Adipocyte (in vitro differentiated cells): ENCODE measurements around the gene CYP4Z1.
A peak's percentile ranks its signal among the peaks of the same experiment; 100 is the strongest.
"Not testable (repeated sequence)": the region's sequence is repeated elsewhere in the genome, so short reads cannot be mapped to it uniquely, and the experiment has no call there.

Experiments
- DNase-seq: peaks from one replicate; pipeline ENCODE4 v3.0.0-alpha.2; 2015; ENCODE audit warnings: low read depth
- H3K27me3 ChIP-seq: replicated peaks from 2 replicates; pipeline ENCODE4 v1.7.0; 2013; ENCODE audit warnings: mild to moderate bottlenecking, low read length, moderate library complexity; ENCODE audit not compliant: control insufficient read depth, insufficient read depth
- H3K36me3 ChIP-seq: 2 replicates; pipeline ENCODE4 v1.7.0; 2013; ENCODE audit warnings: low read length, mild to moderate bottlenecking, moderate library complexity; ENCODE audit not compliant: control insufficient read depth, insufficient read depth, severe bottlenecking
- H3K4me1 ChIP-seq: 2 replicates; pipeline ENCODE4 v1.7.0; 2013; ENCODE audit warnings: mild to moderate bottlenecking, low read length, moderate library complexity; ENCODE audit not compliant: control insufficient read depth, insufficient read depth
- H3K4me3 ChIP-seq: 2 replicates; pipeline ENCODE4 v1.7.0; 2013; ENCODE audit warnings: mild to moderate bottlenecking, low read length, moderate library complexity
- H3K9ac ChIP-seq: 2 replicates; pipeline ENCODE4 v1.7.0; 2013; ENCODE audit warnings: mild to moderate bottlenecking, low read length, moderate library complexity
- H3K9me3 ChIP-seq: 2 replicates; pipeline ENCODE4 v1.7.0; 2013; ENCODE audit warnings: mild to moderate bottlenecking, low read length, moderate library complexity; ENCODE audit not compliant: control insufficient read depth

Gene CYP4Z1

DNA sequence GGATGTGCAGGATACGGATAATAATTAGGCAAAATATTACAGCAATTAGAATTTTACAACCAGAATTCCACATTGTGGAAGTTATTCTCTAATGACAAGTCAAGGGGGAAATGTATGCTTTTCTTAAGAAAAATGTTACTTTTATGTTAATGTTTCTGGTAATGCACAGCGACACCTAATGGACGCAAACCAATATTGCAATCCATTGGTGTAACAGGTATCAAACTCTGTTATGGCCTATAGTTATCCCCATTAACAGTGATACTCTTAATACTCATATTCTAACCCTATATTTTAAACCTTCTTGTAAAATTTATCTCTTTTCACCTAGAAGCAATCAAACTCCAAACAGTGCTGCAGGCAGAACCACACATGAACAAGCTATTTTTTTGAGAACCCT, 22.3 kb downstream of the CYP4Z1 start:
- not testable (repeated sequence) for H3K9ac ChIP-seq, H3K4me3 ChIP-seq, H3K36me3 ChIP-seq, H3K9me3 ChIP-seq, H3K4me1 ChIP-seq, H3K27me3 ChIP-seq
- DNase-seq, result peak; percentile 57

DNA sequence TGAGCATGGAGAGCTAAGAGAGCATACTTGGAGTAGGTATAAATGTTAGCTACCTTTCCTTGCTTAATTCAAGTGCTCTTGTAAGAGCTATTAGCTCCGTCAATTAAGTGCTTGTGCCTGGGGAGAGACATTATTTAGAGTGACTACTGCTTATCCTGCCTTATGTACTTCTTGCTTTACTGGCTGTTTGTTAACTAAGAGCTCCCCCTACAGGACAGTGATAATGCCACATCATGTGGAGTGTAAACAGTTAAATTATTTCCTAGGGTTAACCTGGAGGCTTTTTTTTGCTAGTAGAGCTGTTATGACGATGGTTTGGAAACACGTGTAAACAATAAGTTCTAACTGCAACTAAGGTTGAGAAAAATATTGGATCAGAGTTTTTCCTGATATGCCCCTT, 24.4 kb downstream of the CYP4Z1 start:
- DNase-seq, H3K9ac ChIP-seq, H3K27me3 ChIP-seq, H3K4me1 ChIP-seq, H3K4me3 ChIP-seq, H3K9me3 ChIP-seq, H3K36me3 ChIP-seq: not testable (repeated sequence)

DNA sequence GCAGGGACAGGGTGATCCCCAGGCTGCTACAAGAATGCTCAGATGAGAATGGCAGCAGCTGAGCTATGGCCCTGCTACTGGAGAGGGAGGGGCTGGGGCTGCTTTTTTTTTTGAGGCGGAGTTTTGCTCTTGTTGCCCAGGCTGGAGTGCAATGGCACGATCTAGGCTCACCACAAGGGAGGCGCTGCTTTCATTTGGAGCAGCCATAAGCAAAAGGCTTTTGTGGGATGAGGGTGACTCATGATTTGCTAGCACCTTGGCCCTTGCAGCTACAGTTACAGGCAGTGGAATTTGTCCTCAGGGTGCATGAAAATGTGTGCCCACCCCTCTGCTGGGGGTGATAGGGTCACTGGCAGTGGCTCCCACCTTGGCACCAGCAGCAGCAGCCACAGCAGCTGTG, 37.8 kb downstream of the CYP4Z1 start:
- no peak for DNase-seq
- no peak overlapping the region for H3K9ac ChIP-seq

DNA sequence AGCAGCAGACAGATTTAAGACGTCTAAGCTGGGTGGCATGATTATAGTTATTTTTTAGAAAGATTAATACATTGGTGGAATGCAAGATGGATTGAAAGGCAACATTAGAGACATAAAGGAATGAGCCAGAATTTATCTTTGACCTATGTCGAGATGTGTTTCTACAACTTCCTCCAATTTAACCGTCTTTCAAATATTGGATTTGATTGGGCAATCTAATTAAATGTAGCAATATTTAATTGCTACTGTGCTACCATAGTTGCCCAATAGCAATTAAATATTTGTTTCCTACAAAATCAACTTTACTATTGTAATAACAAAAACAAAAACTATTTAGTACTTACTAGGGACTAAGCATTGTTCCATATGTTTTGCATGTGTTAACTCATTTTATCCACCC, 39.8 kb downstream of the CYP4Z1 start:
- Histone ChIP-seq H3K27me3 (no peaks in the 10 kb centered on the region), H3K4me1 (no peaks in the 10 kb centered on the region), H3K36me3 (no peaks in the 10 kb centered on the region), H3K9ac (no peak overlapping the region), H3K4me3 (no peak overlapping the region), H3K9me3 (peaks cover 8% of the 10 kb centered on the region)
- DNase-seq, result no peak

More for the DNA sequence above, 37.8 kb downstream of the CYP4Z1 start:
- Histone ChIP-seq H3K4me3 (no peak overlapping the region), H3K27me3 (no peaks in the 10 kb centered on the region), H3K9me3 (peaks cover 8% of the 10 kb centered on the region), H3K36me3 (no peaks in the 10 kb centered on the region), H3K4me1 (no peaks in the 10 kb centered on the region)

DNA sequence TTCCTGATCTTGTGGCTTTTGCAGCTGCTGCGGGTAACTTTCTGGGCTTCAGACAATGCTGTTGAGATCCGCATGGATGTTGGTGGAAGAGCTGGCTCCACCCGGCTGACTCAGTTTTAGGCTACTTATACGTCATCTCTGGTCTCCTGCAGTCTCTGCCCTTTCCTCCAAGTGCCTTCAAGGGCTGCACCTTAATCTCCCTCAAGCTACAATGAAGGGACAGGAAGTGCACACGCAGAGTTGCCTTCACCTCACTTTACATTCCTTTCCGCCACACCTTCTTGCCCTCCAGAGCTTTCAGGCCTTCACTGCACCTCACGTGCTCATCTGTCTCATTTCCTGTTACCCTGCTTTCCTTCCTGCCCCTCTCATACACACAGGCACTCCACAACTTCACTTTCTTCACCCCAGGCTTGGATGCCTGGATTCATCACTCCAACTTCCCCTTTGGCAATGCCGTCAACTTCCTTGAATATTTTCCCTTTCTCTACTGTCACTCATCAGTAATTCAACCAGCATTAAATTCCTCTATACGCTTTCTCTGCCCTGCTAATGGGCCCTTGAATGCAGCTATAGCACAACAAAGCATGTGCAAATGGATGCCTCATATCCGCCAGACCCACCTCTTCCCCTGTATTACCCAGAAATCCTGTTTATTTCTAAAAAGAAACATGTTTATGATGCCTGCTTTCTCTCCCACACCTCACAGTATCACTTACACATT, 41.0 kb downstream of the CYP4Z1 start:
- not testable (repeated sequence) for H3K27me3 ChIP-seq, DNase-seq, H3K9me3 ChIP-seq, H3K9ac ChIP-seq, H3K4me3 ChIP-seq, H3K4me1 ChIP-seq, H3K36me3 ChIP-seq

DNA sequence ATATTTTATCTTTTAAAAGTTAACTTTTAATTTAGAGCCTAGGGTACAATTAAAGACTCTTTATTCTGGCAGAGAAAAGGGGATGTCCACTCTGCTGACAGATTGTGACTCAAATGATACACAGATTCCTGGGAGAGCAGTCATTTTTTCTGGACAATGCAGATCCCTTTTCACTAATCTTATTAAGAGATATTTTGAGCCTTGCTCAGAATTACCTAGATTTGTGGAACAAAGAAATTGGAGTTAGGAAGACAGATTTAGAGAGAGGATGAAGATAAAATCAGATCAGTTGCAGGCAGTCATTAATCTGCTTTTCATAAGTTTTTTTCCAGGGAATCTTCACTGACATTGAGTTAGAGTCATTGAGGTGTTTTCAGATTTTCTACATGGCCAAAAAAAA, 42.5 kb downstream of the CYP4Z1 start:
- not testable (repeated sequence) for H3K4me3 ChIP-seq, H3K9me3 ChIP-seq, DNase-seq, H3K9ac ChIP-seq, H3K36me3 ChIP-seq, H3K4me1 ChIP-seq, H3K27me3 ChIP-seq

DNA sequence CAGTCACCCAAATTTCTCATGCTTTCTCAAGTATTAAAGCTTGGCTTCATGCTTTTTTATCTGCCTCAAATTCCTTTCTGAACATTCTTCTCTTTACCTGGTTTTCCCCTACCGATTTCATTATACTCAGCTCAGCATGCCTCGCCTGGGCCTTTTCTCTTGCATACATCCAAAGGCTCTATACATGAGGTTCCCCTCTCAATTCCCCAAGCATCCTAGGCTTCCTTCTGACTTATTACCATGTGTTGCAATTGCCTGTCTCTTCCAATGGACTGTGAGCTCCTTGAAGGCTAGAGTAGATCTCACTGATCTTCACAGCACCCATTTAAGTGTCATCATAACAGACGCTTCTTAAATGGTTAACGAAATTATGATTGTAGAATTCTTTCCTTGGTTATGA, 46.1 kb downstream of the CYP4Z1 start:
- no peak overlapping the region for H3K9ac ChIP-seq
- H3K9me3 ChIP-seq, result no peaks in the 10 kb centered on the region
- no peak for DNase-seq
- no peak overlapping the region for H3K4me3 ChIP-seq
- no peaks in the 10 kb centered on the region for H3K4me1 ChIP-seq
- no peaks in the 10 kb centered on the region for H3K27me3 ChIP-seq
- no peaks in the 10 kb centered on the region for H3K36me3 ChIP-seq

GRCh38 chr1:47121039-47121438, 54.0 kb downstream of the CYP4Z1 start:
- not testable (repeated sequence) for DNase-seq, H3K9me3 ChIP-seq, H3K9ac ChIP-seq, H3K4me1 ChIP-seq, H3K36me3 ChIP-seq, H3K4me3 ChIP-seq, H3K27me3 ChIP-seq

GRCh38 chr1:47124834-47125233, 57.8 kb downstream of the CYP4Z1 start:
- H3K4me3 ChIP-seq, H3K9me3 ChIP-seq, H3K27me3 ChIP-seq, H3K36me3 ChIP-seq, DNase-seq, H3K9ac ChIP-seq, H3K4me1 ChIP-seq: not testable (repeated sequence)

DNA sequence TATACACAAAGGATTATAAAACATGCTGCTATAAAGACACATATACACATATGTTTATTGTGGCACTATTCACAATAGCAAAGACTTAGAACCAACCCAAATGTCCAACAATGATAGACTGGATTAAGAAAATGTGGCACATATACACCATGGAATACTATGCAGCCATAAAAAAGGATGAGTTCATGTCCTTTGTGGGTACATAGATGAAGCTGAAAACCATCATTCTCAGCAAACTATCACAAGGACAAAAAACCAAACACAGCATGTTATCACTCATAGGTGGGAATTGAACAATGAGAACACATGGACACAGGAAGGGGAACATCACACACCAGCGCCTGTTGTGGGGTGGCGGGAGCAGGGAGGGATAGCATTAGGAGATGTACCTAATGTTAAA, 60.0 kb downstream of the CYP4Z1 start:
- not testable (repeated sequence) for H3K27me3 ChIP-seq, H3K9ac ChIP-seq, H3K4me1 ChIP-seq, DNase-seq, H3K4me3 ChIP-seq, H3K36me3 ChIP-seq, H3K9me3 ChIP-seq

- no peak overlapping the region for H3K9ac ChIP-seq
- H3K9me3 ChIP-seq, result no peaks in the 10 kb centered on the region
- no peaks in the 10 kb centered on the region for H3K4me1 ChIP-seq
- no peak overlapping the region for H3K4me3 ChIP-seq
- no peaks in the 10 kb centered on the region for H3K27me3 ChIP-seq
- DNase-seq, result no peak
- H3K36me3 ChIP-seq, result no peaks in the 10 kb centered on the region
Observed at GRCh38 chr1:47128221-47128620, 61.2 kb downstream of the CYP4Z1 start.

- H3K27me3 ChIP-seq, H3K9ac ChIP-seq, DNase-seq, H3K9me3 ChIP-seq, H3K4me1 ChIP-seq, H3K4me3 ChIP-seq, H3K36me3 ChIP-seq: not testable (repeated sequence)
Observed at GRCh38 chr1:47128854-47129253, 61.8 kb downstream of the CYP4Z1 start.
